Skin of body (tissue), 2 donors: Measurements from ENCODE around the gene SUSD3. TPM values are rescaled to one million over a fixed set of nuclear protein-coding genes. Genes with fewer than 3 reads are reported as not detected.

ENCODE experiments used
- DNase-seq: peaks from one replicate; lab custom pipeline; 2025; lab: John Stamatoyannopoulos, UW
- total RNA-seq: library from RNA; depleted of rRNA; stranded (reverse); fragments of >200 nt; gene quantifications from one replicate; pipeline ENCODE4 v1.2.3, GENCODE V29; 2014

SUSD3 gene
- total RNA-seq, 1 donor from 2014 or later = 3.0 TPM

DNA sequence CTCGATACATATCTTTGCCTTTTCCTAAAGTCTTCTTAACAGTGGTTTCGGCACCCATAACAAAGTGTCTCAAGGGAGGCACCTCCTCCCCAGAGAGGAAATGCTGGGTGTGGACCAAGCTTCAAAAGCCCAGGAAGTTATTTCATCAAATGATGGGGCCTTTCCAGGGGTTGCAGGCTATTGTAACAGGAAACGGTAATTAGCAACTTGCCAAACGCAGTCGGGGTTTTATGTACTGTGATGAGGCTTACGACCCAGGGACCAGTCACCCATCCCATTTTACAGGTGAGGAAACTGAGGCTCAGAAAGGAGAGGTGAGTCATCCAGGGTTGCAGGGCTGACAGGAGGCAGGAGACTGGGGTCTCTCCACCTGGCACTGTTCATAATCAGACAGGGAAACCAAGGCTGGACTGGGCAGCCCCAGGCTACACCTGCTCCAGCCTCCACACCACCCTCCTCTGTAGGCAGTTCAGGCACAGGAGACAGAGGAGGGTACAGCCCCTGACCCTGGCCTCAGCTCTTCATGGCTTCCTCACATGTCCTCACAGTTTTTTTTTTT, 30.0 kb upstream of the SUSD3 start:
- no peak for DNase-seq

DNA sequence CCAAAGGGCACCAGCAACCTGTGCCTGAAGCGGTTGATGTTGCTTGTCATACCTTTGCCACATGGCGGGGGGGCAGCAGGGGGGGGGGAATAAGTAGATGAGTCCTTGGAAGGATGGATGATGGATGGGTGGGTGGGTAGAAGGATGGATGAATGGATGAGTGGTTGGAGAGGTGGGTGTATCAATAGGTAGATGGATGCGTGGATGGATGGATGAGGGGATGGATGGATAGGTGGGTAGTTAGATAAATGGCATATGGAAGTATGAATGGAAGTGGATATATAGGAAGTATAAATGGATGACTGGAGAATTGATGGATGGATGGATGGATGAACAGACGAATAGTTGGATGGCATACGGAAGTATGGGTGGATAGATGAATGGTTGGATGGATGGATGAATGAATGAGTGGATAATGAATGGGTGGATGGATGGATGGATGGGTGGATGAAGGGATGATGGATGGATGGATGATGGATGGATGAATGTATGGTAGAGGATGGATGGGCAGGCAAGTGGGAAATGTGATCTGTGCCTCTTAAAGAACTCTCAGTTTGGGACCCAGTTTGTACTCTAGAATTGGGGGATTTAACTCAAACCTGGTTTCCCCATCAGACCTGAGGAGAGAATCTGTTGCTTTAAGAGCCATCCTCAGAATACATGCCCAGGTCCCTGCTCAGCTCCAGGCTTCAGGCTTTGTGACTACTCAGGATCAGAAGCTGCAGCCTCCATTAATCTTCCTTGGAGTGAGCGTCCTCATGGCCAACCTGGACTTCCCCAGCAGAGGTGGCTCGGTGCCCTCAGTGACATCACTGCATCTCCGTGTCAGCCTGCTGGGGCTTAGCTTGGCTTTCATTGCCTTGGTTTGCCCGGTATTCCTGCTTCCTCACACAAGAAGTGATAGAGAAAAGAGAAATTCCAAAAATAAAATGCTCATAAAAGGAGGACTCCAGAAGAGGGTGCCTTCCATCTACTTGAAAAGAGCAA, 27.6 kb upstream of the SUSD3 start:
- DNase-seq = no peak

DNA sequence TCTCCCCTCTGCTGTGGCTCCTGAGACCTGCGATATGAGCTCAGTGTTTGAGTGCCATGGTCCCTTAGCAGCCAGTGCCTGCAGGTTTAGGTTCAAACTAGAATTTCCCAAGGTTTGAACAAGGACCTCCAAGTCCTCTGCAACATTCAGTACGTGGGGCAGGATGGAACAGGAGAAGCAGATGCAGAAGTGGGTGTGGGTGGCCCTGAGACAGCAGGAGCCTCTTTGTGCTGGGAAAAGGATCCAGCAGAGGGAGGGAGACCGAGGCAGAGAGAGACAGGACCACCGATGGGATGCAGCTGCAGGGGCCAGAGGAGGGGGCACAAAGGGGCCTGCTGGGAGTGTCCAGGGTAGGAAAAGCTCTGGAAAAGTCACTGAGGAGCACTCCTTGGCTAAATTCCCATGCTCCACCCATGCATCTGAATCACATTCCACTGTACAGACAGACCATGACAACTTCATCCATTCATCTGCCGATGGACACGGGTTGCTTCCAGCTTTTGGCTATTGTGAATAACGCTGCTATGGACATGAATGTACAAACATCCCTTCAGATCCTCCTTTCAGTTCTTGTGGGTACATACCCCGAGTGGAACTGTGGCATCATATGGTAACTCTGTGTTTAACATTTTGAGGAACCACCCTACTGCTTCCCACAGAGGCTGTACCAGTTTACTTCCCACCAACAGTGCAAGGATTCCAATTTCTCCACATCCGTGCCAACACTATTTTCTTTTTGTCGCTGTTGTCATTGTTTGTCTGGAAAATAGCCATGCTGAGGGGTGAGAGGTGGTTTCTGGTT, 26.7 kb upstream of the SUSD3 start:
- peak; percentile 26 for DNase-seq

DNA sequence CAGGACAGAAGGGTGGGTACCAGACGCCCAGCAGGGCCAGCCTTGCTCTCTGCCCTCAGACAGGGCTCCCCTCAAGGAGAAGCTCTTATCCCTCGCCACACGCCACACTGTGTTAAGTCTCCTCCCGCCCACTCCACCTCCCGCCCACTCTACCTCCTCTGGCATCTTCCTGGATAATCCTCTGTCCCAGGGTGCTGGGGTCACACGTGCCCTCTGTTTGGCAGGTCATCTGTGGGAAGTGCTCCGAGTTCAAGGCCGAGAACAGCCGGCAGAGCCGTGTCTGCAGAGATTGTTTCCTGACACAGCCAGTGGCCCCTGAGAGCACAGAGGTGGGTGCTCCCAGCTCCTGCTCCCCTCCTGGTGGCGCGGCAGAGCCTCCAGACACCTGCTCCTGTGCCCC, 26.0 kb upstream of the SUSD3 start:
- DNase-seq = no peak

DNA sequence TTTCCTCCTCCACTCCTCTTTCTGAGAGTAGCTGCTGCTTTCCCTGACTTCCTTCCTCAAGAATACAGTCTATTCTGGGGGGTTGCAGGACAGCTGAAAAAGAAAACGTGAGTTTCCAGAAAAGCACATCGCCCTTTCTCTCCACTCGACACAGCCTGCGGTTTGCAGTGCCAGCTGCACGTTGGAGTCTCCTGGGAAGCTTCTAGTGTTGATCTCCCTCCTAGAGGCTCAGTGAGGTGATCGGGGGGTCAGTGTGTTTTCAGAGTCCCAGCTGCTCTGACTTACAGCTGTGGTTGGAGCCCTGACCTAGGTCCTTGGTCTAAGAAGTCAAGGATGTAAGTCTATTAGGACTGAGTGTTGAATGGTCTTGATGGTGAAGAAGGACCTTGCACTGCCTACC, 25.0 kb upstream of the SUSD3 start:
- DNase-seq = no peak

DNA sequence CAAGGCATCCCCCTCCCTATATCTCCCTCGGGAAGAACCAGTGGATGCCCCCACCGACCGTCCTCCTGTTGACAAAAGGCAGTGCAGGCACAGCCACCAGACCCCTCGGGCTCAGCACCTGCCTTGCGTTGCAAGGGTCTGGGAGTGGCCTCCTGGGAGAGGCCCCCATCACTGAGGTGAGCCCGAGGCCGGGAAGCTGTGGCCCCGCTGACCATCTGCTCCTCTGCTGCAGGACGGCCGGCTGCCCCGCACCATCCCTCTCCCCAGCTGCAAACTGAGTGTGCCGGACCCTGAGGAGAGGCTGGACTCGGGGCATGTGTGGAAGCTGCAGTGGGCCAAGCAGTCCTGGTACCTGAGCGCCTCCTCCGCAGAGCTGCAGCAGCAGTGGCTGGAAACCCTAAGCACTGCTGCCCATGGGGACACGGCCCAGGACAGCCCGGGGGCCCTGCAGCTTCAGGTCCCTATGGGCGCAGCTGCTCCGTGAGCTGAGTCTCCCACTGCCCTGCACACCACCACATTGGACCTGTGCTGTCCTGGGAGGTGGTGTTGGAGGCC, 23.3 kb upstream of the SUSD3 start:
- DNase-seq = no peak

DNA sequence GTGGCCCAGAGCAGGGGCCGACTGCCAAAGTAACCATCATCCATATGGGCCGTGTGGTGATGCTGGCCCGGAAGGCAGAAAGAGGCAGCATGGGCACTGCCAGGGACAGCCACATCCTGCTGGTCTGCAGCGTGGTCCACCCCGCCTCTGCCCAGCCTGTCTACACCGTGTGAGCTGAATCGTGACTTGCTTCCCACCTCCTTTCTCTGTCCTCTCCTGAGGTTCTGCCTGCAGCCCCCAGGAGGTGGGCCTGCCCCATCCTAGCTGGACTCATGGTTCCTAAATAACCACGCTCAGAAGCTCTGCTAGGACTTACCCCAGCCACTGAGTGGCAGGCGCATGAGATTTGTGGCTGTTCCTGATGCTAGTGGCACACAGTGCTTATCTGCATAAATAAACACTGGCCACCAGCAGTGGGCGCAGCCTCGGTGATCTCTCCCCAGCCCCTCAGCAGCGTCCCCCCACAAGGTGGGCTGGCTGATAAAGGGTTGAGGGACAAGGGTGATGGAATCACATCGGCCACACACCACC, 22.6 kb upstream of the SUSD3 start:
- DNase-seq = no peak

DNA sequence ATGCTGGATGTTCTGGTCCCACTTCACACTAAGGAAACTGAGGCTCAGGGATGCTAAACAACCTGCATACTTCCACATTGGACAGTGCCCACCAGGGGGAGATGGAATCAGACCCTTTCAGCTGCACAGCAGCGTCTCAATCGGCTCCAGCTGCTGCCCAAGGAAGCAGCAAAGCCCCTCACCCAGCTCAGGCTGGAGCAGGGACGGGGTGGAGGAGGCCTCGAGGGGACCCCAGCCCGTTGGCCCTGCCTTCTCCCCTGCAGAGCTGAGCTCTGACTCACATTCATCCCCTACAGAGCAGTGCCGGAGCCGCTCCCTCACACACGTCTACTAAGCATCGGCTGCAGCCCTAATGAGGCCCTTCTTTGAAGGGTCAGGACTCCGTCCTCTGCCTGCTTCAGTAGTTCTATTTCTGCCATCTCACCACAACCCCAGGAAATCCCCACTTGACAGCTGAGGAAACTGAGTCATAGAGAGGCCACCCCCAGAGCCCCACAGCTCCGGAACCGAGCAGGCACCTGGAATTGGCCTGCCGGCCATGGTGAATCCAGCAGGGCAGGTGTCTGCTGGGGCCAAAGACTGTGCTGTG, 21.5 kb upstream of the SUSD3 start:
- DNase-seq = no peak

DNA sequence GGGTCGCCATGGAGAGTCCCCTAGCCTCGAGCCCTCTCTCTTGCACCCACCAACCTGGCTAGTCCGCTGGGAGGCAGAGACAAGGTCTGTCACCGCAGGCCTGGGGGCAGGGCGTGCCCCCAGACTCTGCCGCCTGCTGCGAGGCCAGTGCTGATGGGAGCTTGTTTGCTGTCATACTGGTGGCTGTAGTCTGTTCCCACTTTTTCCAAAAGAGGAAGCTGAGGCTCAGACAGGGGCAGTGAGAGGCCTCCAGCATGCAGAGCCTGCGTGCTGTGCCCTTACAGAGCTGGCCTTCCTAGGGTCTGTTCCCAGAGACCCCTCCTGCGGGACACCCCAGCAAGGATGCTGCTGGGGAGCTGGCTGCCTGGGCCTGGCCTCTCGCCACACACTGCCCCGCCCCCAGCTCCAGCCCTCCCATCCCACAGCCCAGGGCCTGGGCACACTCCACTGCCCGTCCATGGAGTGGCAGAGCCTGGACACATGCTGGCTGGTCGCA, 21.0 kb upstream of the SUSD3 start:
- DNase-seq = no peak

DNA sequence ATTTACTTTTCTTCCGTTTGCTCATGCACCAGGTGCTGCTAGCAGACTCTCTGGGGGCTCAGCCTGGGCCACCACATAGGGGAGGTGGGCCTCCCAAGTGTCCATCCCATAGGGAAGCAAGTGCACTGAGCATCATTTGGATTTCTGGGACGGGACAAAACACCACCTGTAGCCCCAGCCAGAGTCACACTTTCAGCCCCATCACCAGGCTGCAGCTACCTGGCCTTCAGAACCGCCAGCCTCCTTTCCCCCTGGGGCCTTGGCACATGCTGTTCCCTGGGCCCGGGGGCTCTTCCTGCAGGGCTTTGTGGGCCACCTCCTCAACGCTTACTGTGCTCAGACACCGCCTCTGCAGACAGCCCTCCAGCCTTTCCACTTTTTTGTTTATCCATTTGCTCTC, 19.6 kb upstream of the SUSD3 start:
- no peak for DNase-seq

DNA sequence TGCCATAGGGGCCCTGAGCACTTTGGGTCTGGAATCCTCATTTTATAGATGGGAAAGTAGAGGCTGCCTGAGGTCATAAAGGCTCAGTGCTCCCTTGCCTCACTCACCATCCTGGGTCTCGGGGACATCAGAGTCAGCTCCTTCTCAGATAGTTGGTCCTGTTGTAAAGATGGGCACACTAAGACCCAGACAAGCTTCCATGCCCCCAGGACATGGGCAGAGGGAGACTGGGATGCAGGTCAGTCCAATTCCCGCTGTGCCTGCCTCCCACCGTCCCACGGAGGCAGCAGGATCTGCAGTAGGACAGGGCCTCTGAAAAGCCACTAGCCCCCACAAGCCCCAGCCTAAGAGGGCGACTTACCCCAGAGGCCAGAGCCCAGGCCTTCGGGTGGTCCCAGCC, 19.0 kb upstream of the SUSD3 start:
- no peak for DNase-seq

DNA sequence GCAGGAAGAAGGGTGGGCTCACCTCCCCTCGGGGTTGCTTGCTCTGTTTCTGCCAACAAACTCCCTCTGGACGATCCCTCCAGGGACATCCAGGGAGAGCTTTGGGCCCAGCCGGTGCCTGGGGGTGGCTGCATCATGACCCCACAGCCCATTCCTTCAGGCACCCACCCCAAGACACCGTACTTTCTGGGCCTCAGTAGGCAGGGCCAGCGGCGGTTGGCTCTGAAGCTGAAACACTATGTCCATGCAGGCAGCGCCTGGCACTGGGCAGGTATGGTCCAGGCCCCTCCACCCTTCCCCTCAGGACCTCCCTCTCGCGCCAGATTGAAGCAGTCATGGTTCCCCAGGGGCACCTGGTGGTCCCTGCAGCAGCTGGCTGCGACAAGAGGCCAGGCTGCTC, 18.5 kb upstream of the SUSD3 start:
- no peak for DNase-seq

DNA sequence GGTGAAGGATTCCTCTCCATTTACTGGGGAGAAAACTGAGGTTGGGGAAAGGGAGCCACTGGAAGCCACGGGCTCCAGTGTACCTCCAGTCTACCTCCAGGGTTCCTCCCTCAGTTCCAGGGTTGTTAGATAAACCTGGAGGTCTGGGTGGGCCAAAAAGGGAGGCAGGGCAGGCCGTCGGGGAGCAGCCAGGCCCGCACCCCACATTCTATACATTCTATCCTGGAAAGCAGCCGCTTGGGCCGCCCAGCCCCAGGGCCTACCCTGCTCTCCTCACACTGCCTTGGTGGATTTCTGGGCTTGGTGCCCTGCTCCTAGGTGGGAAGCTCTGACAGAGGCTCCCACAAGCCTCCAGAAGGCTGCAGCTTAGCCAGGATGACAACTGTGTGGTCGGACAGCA, 18.1 kb upstream of the SUSD3 start:
- no peak for DNase-seq

DNA sequence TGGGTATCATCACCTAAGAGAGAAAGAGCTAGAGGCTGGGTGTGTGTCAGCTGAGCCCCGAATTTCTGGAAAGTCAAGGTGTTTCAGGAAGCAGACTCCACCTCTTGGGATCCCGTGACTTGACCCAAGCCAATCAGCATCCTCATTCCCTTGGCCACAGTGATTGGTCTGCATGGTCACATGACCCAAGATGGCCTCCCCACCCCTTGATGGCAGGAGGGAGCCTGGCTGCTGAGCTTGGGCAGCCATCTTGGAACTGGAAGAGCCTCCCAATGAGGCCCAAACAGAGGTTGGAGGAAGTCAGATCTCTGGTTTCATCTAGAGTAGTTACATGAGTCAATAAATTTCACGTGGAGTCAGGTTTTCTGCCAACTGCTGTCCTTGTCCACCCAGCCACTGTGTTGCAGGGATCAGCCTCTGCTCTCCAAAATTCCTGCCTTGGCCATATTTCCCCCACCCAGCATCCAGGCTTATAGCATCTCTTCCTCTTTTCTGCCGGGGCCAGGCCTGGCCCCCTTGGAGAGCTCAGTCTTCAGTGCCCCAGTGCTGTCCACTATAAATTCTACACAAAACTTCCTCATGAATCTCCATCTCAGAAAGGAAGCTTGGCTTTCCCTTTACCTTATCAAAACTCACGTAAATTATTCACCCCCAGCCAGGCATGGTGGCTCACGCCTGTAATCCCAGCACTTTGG, 17.2 kb upstream of the SUSD3 start:
- no peak for DNase-seq

DNA sequence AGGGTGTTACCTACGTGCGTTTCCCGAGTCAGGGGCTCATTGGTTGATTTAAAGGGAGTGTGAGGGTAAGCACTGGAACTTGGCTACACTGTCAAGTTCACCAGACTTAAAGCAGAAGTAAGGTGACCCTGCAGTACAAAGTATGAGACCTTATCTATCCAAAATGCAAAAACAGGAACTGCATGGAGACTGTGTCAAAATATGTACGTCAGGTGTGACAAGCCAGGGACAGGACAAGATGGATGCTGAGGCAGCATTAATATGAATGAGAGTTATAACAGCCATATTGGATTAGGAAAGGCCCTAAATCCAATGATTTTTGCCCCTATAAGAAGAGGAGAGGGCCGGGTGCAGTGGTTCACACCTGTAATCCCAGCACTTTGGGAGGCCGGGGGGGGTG, 15.4 kb upstream of the SUSD3 start:
- DNase-seq = no peak

DNA sequence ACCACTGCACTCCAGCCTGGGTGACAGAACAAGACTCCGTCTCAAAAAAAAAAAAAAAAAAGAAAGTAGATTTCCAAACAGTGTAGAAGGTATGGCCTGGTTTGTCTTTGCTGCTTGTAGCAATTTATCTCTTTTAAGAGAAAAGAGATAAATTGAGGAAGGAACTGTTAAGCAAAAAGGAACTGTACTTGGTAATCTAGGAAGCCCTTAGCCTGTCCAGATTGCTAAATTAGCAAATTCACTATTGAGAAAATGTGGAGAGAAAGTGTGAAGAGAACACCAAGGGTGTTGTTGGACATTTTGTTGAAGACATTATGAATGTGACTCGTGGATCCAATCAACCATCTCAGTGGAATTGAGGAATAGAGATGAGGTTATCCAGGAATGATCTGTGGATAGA, 13.0 kb upstream of the SUSD3 start:
- no peak for DNase-seq

DNA sequence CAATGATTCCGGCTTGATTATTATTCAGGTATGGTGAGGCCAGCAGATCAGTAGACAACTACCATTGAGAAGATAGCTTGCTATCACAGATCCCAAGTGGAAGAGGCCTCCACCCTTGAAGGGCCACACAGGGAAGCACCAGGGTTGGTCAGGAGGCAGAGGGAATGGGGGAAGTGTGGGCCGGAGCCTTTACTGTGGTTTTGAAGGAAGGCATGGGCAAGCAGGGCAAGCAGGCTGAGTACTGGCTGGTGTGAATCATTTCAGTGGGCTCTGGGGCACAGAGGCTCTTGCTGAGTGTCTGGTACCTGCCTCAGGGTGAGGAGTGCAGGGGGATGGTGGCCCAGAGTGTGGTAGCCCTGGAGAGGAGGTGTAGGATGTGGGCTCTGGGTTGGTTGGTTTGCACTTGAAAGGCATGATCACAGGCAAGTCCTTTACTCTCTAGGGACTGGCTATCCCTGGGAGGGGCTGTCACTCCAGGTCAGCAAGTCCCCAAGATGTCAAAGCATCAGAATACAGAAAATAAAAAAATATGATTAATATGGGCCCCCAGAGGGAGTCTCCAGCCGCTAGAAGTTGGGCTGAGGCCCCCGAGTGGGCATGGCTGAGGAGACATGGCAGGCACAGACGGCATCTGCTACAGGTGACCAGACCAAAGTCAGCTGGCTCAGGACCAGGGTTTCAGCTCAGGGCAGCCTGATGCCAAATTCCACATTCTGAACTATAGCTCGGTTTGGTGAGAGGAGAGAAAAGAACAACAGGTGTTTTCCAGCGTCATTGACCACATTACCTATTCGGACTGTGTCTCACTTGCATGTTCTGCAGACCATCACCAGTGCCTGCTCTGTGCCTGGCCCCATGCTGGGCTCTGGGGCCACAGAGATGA, 9.7 kb upstream of the SUSD3 start:
- DNase-seq = no peak

DNA sequence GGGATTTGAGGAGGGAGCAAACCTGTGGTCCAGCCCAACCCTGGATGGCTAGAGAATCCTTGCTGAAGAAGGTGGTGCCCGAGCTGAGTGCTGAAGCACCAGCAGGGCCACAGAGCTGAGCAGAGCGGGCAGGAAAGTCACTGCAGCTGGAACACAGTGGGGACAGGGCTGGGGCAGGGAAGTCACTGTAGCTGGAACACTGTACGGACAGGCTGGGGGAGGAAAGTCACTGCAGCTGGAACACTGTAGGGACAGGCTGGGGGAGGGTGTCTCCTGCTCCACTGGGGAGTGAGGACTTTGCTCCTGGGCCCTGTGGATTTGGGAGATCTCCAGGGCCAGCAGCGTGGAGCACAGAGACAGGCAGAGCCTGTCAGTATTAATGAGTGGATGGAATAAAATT, 9.0 kb upstream of the SUSD3 start:
- no peak for DNase-seq

DNA sequence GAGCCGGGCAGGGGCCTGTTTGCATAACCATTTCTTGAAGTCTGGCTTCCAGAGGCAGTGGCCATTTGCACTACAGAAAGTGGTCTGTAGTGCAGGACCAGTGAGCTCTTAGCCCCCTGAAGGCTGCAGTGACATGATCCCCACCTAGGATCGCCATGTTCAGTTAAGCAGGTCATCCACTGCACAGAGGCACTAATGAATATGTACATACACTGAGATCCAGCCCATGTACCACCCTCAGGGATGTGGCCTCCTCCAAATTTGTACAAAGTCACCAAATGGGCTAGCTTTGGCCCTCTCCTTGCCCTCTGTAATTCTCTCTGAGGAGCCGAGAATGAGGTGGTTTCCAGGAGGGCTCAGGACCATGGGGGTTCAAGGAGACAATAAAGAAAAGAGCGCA, 8.3 kb upstream of the SUSD3 start:
- no peak for DNase-seq
